GM18502 (cell line): ENCODE data around the gene COMP.

Experiments
- ATAC-seq: cut with Tn5 transposase; IDR thresholded peaks from one replicate; pipeline ENCODE4 v1.9.1; 2021; ENCODE audit warnings: mild to moderate bottlenecking; ENCODE audit not compliant: unreplicated experiment, poor library complexity

The COMP gene

DNA sequence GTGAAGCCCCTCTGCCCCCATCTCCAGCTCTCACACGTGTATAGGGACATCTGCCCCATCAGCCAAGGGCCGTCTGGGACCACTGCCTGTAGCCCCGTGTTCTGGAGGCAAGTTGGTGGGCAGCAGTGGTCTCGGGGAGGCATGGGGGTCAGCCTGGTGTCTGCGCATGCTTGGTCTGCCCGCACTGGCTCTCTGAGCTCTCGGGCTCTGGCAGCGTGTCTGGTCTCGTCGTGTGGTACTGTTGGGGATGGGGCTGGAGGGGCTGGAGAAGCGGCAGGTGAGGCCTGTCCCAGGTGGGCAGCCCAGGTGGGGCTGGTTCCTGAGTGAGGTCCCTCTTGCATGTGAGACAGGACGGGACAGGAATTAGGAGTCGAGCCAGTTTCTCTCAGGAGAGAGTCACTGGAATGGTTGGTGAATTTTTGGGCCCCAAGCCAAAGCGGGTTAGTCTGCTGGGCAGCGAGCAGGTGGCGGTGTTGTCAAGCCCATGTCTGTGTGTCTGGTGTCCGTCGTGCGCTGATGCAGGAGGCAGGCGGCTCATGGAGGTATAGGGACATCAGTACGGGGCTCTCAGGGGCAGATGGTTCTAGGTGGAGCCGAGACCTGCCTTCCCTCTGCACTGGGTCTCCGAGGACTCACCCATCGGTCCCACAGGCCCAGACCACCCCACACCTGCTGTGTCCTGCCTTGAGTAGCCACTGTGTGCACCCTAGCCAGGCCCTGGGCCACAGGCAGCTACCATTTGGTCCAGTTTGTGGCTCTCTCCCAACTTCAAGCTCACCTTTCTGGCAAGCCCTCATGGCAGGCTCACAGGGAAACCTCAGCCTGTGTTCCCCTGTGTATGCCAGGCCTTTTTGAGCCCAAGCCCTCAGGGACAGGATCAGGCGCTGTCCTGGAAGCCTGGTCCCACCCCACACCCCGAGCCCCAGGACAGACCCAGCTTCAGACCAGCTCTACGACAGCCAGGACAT lies 18.2 kb downstream of the COMP start:
- ATAC-seq, result no peak

DNA sequence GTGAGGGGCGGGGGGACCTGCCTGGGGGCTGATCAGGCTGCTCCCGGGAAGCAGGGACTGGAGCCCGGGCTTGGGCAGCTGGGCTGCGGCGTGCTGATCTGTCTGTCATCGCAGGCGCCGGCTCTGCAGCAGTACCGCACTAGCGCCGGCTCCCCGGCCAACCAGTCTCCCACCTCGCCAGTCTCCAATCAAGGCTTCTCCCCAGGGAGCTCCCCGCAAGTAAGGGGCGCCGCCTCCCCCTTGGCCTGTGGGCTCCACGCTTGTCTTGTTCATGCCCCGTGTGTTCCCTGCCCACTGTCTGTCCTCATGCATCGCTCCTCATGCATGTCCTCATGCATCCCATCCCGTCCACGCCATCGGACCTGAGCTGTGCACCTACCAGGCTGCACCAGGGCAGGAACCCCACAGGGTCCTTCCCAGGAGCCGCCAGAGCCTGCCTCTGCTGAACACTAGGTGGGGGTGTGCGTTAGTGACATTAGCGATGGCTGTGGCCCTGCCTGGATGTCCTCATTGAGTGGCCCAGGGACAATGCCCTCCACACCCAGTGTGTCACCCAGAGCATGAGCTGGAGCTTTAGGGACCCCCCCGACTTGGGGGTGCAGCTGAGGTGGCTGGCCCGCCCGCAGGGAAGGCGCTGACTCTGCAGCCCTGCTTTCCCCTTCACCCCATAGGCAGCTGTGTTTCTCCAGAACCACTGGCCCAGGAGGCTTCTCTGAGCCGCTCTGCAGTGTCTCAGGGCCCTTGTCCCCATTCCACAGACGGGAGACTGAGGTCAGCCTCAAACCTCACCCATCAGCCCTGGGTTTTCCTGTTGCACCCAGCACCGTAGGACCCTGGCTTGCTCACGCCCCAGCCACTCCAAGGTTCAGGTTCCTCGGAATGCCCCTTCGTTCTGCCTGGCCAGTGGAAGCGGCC lies 19.5 kb downstream of the COMP start:
- no peak for ATAC-seq

DNA sequence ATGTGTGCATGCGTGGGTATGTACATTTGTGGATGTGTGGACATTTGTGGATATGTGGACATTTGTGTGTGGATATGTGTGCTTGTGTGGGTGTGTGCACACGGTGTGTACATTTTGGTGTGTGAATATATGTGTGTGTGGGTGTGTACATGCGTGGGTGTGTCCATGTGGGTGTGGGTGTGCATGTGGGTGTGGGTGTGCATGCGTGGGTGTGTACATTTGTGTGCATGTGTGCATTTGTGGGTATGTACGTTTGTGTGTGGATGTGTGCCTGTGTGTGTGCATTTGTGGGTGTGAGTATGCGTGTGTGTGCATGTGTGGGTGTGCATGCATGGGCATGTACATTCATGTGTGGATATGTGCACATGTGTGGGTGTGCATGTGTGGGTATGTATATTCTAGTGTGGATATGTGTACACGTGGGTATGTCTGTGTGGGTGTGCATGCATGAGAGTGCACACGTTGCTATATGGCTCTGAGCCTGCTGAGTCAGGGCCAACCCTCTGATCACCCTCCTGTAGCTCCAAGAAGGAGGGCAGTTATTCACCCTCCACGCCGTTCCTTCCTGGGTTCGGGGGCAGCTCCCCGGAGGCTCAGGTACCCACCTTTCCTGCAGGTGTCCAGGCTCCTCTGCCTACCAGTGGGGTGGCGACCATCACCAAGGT lies 20.3 kb downstream of the COMP start:
- no peak for ATAC-seq

DNA sequence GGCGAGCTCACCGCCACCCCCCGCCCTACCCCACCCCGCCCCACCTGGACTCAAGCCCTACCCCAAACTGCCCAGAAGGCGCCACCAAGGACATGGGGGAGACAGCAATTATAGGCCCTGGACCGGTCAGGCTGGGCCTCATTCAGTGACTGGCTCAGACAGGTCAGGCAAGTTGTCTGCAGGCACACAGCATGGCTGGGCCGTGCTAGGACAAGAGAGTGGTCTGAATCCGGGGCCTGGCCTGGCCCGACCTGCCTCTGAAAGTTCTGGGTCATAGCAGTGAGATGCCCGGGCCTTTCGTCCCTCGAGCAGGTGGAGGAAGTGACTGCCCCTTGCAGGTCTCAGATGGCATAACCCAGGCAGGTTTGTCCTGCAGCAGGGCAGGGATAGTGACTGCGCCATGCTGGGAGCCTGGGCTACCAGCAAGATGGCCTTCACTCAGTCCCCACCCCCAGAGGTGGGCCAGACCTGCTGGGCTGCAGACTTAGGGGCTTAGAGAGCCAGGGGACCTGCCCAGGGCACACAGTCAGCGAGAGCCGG lies 21.0 kb downstream of the COMP start:
- no peak for ATAC-seq

DNA sequence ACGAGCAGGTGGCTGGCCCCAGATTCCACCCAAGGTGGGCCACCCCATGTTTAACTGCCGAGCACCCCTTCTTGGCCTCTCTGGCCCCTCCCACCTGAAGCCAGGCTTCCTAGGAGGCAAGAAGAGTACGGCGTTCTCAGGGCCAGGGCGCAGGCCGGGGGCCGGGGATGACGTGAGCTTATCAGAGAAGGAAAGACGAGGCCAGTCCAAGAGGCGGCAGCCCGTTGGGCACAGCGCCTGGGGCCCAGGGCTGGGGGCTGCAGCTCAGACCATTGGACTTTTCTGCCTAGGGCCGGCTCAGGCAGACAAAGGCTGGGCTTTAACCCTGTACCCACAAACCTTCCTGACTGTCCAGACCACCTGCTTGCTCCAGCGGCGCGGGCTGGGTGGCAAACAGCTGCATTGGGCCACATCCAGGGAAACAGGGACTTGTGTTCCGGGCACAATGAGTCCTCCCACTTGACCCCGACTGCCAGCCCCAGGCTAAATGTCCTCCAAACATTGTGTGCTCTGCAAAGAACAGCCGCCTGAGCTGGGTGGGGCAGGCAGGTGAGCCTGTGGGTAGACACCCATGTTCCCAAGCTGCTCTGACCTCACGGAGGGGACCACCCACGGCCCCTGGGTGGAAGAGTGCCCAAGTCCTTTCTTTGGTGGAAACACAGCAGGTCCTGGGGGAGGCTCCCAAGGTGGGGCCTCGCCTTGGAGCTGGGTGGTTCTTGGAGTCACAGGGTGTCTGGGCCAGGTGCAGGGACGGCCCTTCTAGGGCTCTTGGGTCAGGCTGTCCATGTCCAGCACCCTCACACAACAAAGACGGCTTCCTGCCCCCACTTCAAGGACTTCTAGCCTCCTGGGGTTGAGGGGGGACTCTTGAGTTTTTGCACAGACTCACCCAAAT lies 21.9 kb downstream of the COMP start:
- no peak for ATAC-seq

DNA sequence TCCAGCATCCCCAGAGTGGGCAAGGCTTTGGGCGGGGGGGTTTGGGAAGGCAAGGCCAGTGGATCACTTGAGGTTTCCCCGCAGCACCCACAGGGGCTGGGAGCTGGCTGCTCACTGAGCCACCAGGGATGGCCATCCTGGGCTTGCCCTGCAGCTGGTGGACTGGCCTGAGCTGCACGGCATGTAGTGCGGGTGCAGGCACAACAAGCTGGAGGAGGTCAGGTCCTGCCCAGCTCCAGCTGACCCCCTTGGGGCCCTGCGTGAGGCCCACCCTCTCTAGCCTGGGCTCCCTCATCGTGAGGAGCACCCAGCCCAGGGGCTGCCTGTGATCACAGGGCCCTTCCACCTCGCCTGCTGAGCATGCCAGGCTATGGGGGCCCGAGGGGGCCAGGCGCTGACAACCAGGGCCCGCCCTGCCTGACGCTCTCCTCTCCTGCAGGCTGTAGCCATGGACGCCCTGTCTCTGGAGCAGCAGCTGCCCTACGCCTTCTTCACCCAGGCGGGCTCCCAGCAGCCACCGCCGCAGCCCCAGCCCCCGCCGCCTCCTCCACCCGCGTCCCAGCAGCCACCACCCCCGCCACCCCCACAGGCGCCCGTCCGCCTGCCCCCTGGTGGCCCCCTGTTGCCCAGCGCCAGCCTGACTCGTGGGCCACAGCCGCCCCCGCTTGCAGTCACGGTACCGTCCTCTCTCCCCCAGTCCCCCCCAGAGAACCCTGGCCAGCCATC lies 22.9 kb downstream of the COMP start:
- ATAC-seq, result no peak

DNA sequence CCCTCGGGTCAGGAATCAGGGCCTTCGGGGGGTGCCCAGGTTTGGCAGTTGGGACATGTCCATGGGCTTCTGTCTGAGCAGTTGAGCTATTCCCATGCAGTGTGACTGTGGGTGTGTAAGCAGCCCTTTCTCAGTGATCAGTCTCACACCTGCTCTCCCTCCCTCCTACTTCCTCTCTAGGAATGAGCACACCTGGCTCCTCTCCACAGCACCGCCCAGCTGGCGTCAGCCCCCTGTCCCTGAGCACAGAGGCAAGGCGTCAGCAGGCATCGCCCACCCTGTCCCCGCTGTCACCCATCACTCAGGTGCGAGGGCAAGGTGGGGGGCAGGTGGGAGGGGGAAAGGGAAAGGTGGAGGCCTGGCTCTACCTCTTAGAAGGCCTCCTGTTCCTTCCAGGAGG lies 25.9 kb downstream of the COMP start:
- no peak for ATAC-seq

DNA sequence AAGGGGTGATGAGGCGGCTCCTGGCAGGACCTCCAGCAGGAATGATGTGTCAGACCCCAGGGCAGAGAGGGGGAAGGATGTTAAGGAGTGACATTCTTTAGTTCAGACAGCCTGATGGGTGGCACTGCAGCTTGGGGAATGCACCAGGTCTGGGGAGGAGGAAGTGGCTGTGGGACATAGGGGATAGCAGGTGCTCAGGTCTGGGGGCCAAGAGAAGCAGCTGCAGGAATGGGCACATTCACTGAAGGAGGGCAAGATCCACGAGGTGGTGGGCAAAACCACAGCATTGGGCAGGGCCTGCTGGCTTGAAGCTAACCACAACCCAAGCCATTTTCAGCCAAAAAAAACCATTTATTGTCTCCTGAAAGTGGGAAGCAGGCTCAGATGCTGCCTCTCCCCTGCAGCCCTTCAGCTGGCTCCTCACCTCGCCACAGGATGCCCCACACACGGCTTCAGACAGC lies 26.5 kb downstream of the COMP start:
- no peak for ATAC-seq

DNA sequence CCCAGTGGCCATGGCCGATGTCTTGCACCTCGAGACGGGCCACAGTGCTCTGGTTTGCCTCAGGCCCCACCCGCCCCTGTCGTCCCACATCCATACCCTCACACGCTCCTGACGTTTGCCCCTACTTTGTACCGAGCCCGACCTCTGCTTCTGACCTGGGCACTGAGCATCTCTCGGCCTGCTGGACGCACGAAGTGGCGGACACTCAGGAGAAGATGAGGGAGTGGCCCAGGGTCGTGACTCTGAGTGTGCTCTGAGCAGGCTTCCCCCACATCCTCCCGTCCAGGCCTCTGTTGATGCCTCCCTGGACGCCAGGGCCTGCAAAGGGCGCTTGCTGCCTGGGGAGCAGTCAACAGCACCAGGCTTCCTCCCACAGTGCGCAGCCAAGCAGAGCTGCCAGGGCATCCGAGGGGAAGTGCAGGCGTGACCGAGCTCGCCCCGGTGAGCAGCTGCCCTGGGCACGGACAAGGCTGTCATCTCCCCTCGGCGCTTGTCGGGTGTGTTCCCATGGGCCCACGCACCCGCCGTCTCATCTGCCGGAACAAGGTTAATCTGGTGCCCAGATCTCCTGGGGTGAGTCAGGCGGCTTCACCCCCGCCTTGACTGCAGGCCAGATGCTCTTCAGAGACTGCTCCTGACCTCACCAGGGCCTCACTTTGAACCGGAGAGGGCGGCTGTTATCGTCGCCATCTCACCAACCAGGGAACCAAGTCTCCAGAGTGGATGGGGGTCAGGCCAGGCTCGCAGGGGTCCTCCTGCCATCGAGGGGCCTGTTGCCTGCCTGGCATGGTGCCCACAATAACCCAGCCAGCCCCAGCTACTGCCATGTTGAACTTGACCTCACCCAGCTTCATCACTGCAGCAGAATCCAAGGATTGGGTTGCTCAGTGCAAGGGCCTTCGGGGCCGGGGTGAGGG lies 27.2 kb downstream of the COMP start:
- no peak for ATAC-seq

DNA sequence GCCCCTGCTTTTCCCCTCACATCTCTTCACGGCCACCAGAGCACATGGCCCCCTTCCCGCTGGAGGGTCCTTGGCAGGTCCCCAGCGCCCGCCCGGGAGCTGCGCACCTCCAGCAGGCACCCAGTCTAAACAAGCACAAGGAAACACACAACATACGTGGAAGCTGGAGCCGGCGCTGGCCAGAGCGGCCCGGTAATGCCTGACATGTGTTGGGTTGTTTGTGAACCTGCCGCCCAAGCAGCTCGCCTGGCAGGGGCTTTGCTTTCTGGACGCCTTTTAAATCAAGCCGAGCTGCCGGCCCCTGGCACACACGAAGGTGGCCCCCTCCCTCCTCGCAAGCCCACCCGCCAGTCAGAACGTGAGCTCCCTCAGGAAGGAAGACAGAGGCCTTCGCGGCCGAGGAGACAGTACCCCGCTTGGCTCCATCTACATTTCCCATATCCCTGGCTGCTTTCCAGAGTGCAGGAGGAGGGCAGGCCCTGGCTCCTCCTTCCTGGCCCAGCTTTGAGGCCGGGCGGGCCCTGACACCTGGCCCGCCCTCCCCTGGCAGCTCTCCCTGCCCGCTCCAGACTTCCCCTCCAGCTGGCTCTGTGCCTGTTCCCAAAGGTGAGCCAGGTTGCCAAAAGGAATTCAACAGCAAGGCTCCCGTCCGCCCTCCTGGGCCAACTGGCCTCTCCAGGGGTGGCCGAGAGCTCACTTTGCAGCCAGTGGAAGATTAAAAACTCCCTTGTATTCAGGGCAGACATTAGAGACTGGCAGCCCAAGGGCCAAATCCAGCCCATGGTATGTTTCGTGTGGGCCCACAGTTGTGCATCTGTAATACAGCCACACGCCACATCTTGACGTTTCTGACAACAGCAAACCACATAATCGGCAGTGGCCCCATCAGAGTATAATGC lies 28.7 kb downstream of the COMP start:
- no peak for ATAC-seq

DNA sequence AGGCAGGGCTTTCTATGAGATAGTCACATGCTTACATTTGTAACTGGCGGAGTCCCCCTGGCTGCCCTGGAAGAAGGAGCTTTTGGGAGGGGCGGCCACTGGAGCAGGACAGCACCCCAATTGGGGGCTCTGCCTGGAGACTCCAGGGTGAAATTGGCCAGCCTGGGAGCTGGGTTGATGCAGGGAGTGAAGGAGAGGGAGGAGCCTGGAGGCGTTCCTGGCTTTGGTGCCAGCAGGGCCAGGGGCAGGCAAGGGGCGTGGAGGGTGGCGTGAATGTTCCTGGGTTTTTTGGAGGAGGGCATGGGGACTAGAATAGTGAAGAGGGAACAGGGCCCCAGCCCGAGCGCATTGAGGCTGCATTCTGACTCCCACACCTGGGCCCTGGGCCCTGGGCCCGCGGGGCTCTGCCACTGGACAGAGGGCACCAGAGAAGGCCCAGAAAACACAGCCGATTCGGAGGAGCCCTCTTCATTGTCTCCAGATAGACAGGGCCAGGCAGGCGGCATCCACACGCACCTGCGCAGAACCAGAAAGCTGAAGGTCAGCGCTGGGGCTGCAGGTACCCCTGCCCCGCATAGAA lies 29.5 kb downstream of the COMP start:
- no peak for ATAC-seq

DNA sequence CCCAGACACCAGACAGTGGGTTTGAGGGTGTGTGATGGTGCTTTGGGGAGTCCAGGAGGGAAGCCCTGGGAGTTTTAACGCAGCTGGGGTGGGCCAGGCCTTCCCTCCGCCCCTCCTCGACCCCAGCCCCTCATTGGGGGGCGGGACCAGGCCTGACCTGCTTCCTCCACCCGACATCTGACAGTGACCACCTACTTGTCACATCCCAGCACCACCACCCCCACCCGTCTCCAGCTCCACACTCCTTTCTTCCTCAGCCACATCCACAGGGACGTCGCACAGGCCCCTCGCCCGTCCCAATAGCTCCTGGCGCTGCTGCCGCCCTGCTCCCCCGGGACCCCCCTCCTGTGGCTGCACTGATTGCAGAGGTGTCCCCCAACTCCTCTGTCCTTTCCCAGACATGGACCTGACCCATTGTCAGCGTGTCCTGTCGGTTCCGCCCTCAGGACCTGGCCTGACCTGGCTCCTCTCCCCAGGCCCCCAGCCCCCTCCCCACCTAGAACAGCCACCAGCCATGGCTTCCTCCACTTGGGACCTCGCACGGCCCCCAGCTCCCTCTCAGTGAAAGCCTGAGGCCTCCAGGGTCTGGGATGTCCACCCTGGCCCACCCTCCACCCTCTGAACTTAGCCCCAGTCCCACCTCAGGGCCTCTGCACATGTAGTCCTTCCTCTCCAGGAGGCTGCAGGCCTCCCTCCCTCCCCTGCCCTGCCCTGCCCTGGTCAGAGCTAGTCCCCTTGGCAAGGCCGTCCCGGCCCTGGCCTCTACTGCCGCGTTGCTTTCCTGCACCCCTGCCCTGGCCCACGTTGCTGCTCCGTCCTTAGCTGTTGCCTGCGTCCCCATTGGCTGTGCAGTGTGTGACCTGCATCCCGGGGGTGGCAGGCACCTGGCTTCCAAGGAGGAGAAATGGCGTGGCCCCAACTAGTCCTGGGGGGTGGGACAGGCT lies 30.4 kb downstream of the COMP start:
- ATAC-seq, result no peak

DNA sequence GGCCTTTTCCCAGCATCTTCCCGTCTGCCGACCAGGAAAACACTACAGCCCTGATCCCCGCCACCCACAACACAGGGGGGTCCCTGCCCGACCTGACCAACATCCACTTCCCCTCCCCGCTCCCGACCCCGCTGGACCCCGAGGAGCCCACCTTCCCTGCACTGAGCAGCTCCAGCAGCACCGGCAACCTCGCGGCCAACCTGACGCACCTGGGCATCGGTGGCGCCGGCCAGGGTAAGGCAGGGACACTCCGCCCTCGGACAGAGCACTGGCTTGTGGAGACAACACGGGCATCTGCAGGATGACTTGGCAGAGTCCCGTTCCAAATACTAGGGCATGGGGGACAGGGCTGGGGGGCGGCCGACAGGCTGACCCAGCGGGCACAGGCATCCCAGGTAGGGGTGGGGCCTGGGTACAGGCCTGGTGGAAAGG lies 31.1 kb downstream of the COMP start:
- ATAC-seq, result no peak

DNA sequence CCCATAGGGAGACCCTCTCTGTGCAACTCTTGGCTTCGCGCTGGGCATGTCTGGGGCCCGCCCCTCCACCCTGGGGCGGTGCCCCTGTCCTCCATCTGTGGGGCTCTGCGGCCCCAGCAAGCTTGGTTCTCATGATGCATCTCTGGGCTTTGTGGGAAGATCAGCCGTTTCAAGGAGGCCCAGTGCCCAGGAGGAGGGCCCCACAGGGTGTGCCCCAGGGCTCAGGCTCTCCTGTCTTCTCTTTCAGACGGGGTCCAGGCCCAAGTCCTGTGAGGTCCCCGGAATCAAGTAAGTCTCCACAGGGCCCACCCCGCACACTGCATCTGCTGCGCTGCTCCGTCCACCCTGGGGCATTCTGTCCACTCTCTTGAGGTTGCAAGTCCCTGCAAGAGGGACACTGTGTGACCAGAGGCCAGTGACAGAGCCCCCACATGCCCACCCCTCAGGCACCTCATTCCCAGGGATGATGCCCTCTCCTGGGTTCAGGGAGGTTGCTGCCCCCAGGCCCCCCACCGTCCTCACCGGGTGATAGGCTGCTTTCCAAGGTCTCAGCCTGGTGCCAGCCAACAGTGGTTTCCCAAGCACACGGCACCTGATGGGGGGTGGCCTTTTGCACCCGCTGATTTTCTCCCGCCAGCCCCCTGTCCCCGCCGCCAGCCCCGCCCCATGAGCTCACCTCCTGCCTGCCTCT lies 31.7 kb downstream of the COMP start:
- no peak for ATAC-seq

DNA sequence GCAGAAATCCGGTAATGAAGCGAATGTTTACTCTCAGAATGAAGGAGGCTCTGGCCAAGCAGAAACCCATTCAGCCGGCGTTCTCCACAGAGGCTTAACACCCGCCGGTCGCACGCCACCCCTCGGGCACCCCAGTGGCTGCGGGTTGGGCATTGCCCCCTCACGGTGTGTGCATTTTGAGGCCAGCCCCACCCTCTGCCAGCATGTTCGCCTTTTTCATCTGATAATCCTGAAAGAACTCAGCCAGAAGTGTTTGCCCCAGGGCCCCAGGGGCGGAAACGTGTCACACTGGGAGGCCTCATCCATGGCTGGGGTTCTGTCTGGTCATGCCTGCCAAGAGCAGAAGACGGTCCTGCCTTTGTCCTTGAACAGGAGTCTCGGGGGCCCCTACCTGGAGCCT lies 34.2 kb downstream of the COMP start:
- ATAC-seq, result no peak
